Mesenchymal stem cell (in vitro differentiated cells and primary cell): ENCODE results near the gene DNER.
"Not testable (repeated sequence)": the region's sequence is repeated elsewhere in the genome, so short reads cannot be mapped to it uniquely, and the experiment has no call there.

Experiments used
- DNase-seq: peaks from one replicate; pipeline ENCODE4 v3.0.0-alpha.2; 2013
- H2AFZ ChIP-seq: one replicate; pipeline ENCODE4 v1.6.1; 2013; ENCODE audit warnings: low read depth, mild to moderate bottlenecking, control low read depth, inconsistent platforms, low read length, moderate library complexity
- H2AK5ac ChIP-seq: 2 replicates; pipeline ENCODE4 v1.6.1; 2013; ENCODE audit warnings: low read length, moderate library complexity, mild to moderate bottlenecking, inconsistent platforms; ENCODE audit not compliant: severe bottlenecking
- H2BK120ac ChIP-seq: one replicate; pipeline ENCODE4 v1.6.1; 2013; ENCODE audit warnings: low read depth, mild to moderate bottlenecking, inconsistent platforms, low read length, moderate library complexity
- H2BK12ac ChIP-seq, 2 experiments: one replicate each; pipeline ENCODE4 v1.6.1; 2013; ENCODE audit warnings: inconsistent platforms in 2 of 2, low read length in 2 of 2, mild to moderate bottlenecking in 2 of 2, moderate library complexity in 2 of 2, control low read depth in 1 of 2
- H2BK15ac ChIP-seq: one replicate; pipeline ENCODE4 v1.6.1; 2013; ENCODE audit warnings: mild to moderate bottlenecking, low read depth, inconsistent platforms; ENCODE audit not compliant: poor library complexity, severe bottlenecking
- H2BK5ac ChIP-seq: 2 replicates; pipeline ENCODE4 v1.6.1; 2013; ENCODE audit warnings: low read depth, mild to moderate bottlenecking, low read length, control low read depth, inconsistent platforms; ENCODE audit not compliant: poor library complexity, severe bottlenecking
- H3K14ac ChIP-seq, 2 experiments: one replicate each; pipeline ENCODE4 v1.6.1; 2013; ENCODE audit warnings: inconsistent platforms in 2 of 2, low read length in 2 of 2, control low read depth in 1 of 2, mild to moderate bottlenecking in 1 of 2, moderate library complexity in 1 of 2
- H3K18ac ChIP-seq, 2 experiments: one replicate each; pipeline ENCODE4 v1.6.1; 2013; ENCODE audit warnings: inconsistent platforms in 2 of 2, low read length in 2 of 2, control low read depth in 1 of 2, low read depth in 1 of 2, mild to moderate bottlenecking in 1 of 2
- H3K23ac ChIP-seq, 2 experiments: one replicate each; pipeline ENCODE4 v1.6.1; 2013; ENCODE audit warnings: inconsistent platforms in 2 of 2, low read length in 2 of 2, mild to moderate bottlenecking in 2 of 2, moderate library complexity in 2 of 2, control low read depth in 1 of 2
- H3K27ac ChIP-seq: 2 replicates; pipeline ENCODE4 v1.5.1; 2013; ENCODE audit warnings: mild to moderate bottlenecking, moderate library complexity, low read length, control low read depth, inconsistent platforms; ENCODE audit not compliant: poor library complexity, severe bottlenecking
- H3K27me3 ChIP-seq, 2 experiments: 2 replicates each; pipeline versions ENCODE4 v1.6.1 to v1.7.0; 2013; ENCODE audit warnings: low read length in 2 of 2, mild to moderate bottlenecking in 2 of 2, moderate library complexity in 2 of 2, control low read depth in 1 of 2, inconsistent platforms in 1 of 2; ENCODE audit not compliant: control insufficient read depth in 1 of 2, insufficient read depth in 1 of 2
- H3K36me3 ChIP-seq, 2 experiments: 2 replicates each; pipeline versions ENCODE4 v1.6.1 to v1.7.0; 2013; ENCODE audit warnings: low read length in 2 of 2, control low read depth in 1 of 2, inconsistent platforms in 1 of 2, low read depth in 1 of 2, mild to moderate bottlenecking in 1 of 2; ENCODE audit not compliant: insufficient read depth in 2 of 2, control insufficient read depth in 1 of 2
- H3K4ac ChIP-seq, 2 experiments: one replicate each; pipeline ENCODE4 v1.6.1; 2013; ENCODE audit warnings: inconsistent platforms in 2 of 2, low read length in 2 of 2, mild to moderate bottlenecking in 2 of 2, moderate library complexity in 2 of 2, control low read depth in 1 of 2, low read depth in 1 of 2
- H3K4me1 ChIP-seq: 2 replicates; pipeline ENCODE4 v1.6.1; 2013; ENCODE audit warnings: low read depth, low read length, control low read depth; ENCODE audit not compliant: control insufficient read depth, insufficient read depth
- H3K4me2 ChIP-seq: 2 replicates; pipeline ENCODE4 v1.6.1; 2013; ENCODE audit warnings: low read length, mild to moderate bottlenecking, inconsistent platforms; ENCODE audit not compliant: poor library complexity, severe bottlenecking
- H3K4me3 ChIP-seq, 2 experiments: 2 replicates each; pipeline versions ENCODE4 v1.5.1 to v1.7.0; 2013; ENCODE audit warnings: low read length in 2 of 2, mild to moderate bottlenecking in 2 of 2, control low read depth in 1 of 2, low read depth in 1 of 2; ENCODE audit not compliant: insufficient read depth in 1 of 2
- H3K79me1 ChIP-seq: replicated peaks from 2 replicates; pipeline ENCODE4 v1.6.1; 2013; ENCODE audit warnings: mild to moderate bottlenecking, control low read depth, low read length, inconsistent platforms; ENCODE audit not compliant: poor library complexity, severe bottlenecking
- H3K9ac ChIP-seq: 2 replicates; pipeline ENCODE4 v1.7.0; 2013; ENCODE audit warnings: mild to moderate bottlenecking, low read length, moderate library complexity
- H3K9me3 ChIP-seq: 2 replicates; pipeline ENCODE4 v1.7.0; 2013; ENCODE audit warnings: mild to moderate bottlenecking, low read length; ENCODE audit not compliant: control insufficient read depth
- H4K8ac ChIP-seq: one replicate; pipeline ENCODE4 v1.6.1; 2013; ENCODE audit warnings: inconsistent platforms, mild to moderate bottlenecking, low read length, moderate library complexity
- H4K91ac ChIP-seq: one replicate; pipeline ENCODE4 v1.6.1; 2013; ENCODE audit warnings: mild to moderate bottlenecking, low read length, inconsistent platforms
- WGBS: methylation state at CpG from one replicate; pipeline ENCODE4 v1.1.7; 2013; ENCODE audit warnings: mixed read lengths; 5-methylcytosine and 5-hydroxymethylcytosine counted together

The DNER gene

DNA sequence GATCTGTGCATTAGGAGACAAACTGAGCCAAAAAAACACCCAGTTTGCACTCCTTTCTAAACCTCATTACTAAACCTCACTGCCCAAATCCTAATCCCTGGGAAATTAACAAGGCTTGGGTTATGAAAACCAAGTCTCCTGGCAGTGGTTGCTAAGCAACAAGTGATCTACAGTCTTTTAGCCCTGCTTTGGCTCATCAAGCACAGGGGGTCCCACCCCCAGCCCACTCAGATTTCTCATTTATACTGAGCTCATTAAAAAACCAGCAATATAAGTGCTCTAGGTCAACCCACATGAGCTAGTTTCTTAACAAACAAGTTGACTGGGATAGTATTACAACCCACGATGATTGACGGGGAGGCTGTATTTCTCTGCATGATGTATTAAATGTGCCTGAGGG, 18.4 kb downstream of the DNER start:
- no peaks in the 10 kb centered on the region for H3K36me3 ChIP-seq
- H3K18ac ChIP-seq, result no peak overlapping the region
- no peaks in the 10 kb centered on the region for H3K79me1 ChIP-seq
- H3K9ac ChIP-seq, result no peak overlapping the region
- no peak overlapping the region for H4K8ac ChIP-seq
- H3K4me1 ChIP-seq, result no peaks in the 10 kb centered on the region
- no peak overlapping the region for H2BK5ac ChIP-seq
- no CpG with 5 or more reads among the region's 2 CpGs for WGBS
- no peak overlapping the region for H4K91ac ChIP-seq
- H2AFZ ChIP-seq, result no peak overlapping the region
- no peak overlapping the region for H3K4me3 ChIP-seq
- no peak overlapping the region for H3K4ac ChIP-seq
- no peak overlapping the region for H2BK15ac ChIP-seq
- H3K9me3 ChIP-seq, result no peaks in the 10 kb centered on the region
- no peak overlapping the region for H3K23ac ChIP-seq
- no peak overlapping the region for H2AK5ac ChIP-seq
- DNase-seq, result no peak
- no peak overlapping the region for H3K14ac ChIP-seq
- H3K4me2 ChIP-seq, result no peak overlapping the region
- H2BK12ac ChIP-seq, result no peak overlapping the region
- H3K27me3 ChIP-seq, result no peaks in the 10 kb centered on the region
- no peak overlapping the region for H3K27ac ChIP-seq
- no peak overlapping the region for H2BK120ac ChIP-seq

DNA sequence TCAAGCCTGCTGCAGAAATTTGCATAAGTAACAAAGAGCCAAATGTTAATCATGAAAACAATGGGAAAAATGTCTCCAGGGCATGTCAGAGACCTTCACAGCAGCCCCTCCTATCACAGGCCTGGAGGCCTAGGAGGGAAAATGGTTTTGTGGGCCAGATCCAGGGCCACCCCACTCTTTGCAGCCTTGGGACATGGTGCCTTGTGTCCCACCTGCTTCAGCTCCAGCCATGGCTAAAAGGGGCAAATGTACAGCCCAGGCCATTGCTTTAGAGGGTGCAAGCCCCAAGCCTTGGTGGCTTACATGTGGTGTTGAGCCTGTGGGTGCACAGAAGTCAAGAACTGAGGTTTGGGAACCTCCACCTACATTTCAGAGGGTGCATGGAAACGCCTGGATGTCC, 20.5 kb downstream of the DNER start:
- not testable (repeated sequence) for H3K27me3 ChIP-seq, H2AFZ ChIP-seq, H2BK15ac ChIP-seq, H3K79me1 ChIP-seq, H4K8ac ChIP-seq, H4K91ac ChIP-seq, H2AK5ac ChIP-seq, H3K36me3 ChIP-seq, H3K18ac ChIP-seq, H3K27ac ChIP-seq, H3K4me2 ChIP-seq, H2BK5ac ChIP-seq, H2BK120ac ChIP-seq, H3K4me1 ChIP-seq, H3K9ac ChIP-seq, H3K14ac ChIP-seq, H3K4me3 ChIP-seq, H3K4ac ChIP-seq, H3K9me3 ChIP-seq, H2BK12ac ChIP-seq, DNase-seq, H3K23ac ChIP-seq
- 8% methylated on average over 1 of the region's 1 CpG for WGBS

DNA sequence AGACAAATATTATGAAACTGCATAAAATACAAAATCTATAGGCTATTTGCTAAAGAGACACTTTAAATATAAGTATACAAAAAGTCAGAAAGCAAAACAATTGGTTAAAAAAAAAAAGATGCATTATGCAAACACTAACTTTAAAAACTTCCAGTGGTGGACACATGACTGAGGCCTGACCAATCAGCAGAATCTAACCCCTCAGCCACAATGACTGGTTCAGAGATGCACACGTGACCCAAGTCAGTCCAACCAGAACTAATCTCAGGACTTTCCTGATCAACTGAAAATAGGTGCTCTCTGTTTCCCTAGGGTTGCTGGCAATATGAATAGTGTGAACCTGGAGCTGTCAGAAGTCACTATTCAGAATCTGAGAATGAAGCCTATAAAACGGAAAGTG, 22.7 kb downstream of the DNER start:
- 60% methylated on average over 1 of the region's 2 CpGs for WGBS
- Histone ChIP-seq H3K4me2 (no peak overlapping the region), H3K4me1 (no peaks in the 10 kb centered on the region), H3K4ac (no peak overlapping the region), H3K23ac (no peak overlapping the region), H2BK15ac (no peak overlapping the region), H3K9me3 (no peaks in the 10 kb centered on the region), H2BK12ac (no peak overlapping the region), H3K36me3 (no peaks in the 10 kb centered on the region), H3K4me3 (no peak overlapping the region), H4K91ac (no peak overlapping the region), H3K27ac (no peak overlapping the region), H3K9ac (no peak overlapping the region), H2AFZ (no peak overlapping the region), H3K27me3 (no peaks in the 10 kb centered on the region), H2BK5ac (no peak overlapping the region), H2BK120ac (no peak overlapping the region), H3K18ac (no peak overlapping the region), H3K14ac (no peak overlapping the region), H4K8ac (no peak overlapping the region), H2AK5ac (no peak overlapping the region), H3K79me1 (no peaks in the 10 kb centered on the region)
- DNase-seq, result no peak

DNA sequence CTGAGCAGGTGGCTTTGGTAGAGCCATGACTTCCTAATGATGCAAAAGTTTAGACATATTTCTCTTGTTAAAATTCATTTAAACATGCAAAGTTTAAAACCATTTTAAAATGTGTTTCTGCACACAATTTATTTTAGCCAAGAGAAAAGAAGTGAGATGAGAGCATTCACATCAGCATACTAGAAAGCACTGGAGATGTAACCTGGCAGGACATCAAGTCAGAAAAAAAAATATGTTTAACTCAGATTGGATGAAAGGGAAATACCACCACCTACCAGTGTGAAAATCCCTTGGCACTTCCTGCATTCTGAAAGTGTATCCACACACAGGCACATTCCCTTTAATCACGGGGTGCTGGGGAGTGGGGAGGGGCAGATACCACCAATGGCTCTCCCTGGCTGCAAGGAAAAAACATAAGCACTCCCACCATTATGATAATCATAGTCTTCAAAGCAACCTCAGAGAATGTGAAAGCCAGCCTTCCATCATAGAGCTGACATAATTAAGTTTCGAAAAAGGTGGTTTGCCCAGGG, 25.0 kb downstream of the DNER start:
- H3K4me3 ChIP-seq, result no peak overlapping the region
- WGBS, result 3% methylated on average over 2 of the region's 2 CpGs
- no peak overlapping the region for H2BK15ac ChIP-seq
- H2BK5ac ChIP-seq, result no peak overlapping the region
- H4K8ac ChIP-seq, result no peak overlapping the region
- H4K91ac ChIP-seq, result no peak overlapping the region
- H3K23ac ChIP-seq, result no peak overlapping the region
- H3K27ac ChIP-seq, result no peak overlapping the region
- H2BK120ac ChIP-seq, result no peak overlapping the region
- H3K36me3 ChIP-seq, result no peaks in the 10 kb centered on the region
- no peak for DNase-seq
- no peaks in the 10 kb centered on the region for H3K4me1 ChIP-seq
- no peak overlapping the region for H2AK5ac ChIP-seq
- no peak overlapping the region for H2AFZ ChIP-seq
- H3K27me3 ChIP-seq, result no peaks in the 10 kb centered on the region
- no peak overlapping the region for H2BK12ac ChIP-seq
- no peak overlapping the region for H3K4ac ChIP-seq
- H3K18ac ChIP-seq, result no peak overlapping the region
- no peaks in the 10 kb centered on the region for H3K9me3 ChIP-seq
- no peaks in the 10 kb centered on the region for H3K79me1 ChIP-seq
- H3K9ac ChIP-seq, result no peak overlapping the region
- no peak overlapping the region for H3K14ac ChIP-seq
- no peak overlapping the region for H3K4me2 ChIP-seq
